Neural progenitor cell (in vitro differentiated cells): ENCODE results near the gene UGT1A6.

ENCODE experiments used
- CTCF ChIP-seq: fragments of 200-600 bp; sonication (generic); IDR thresholded peaks from 2 replicates; pipeline ENCODE4 v1.5.1; 2017; ENCODE audit warnings: antibody characterized with exemption, mild to moderate bottlenecking
- EZH2 ChIP-seq: fragments of 200-600 bp; sonication (generic); IDR thresholded peaks from 2 replicates; pipeline ENCODE4 v1.6.1; 2017; ENCODE audit warnings: antibody characterized with exemption, mild to moderate bottlenecking, moderate library complexity
- EZH2phosphoT487 ChIP-seq: fragments of 200-600 bp; sonication (generic); IDR thresholded peaks from 2 replicates; pipeline ENCODE4 v1.6.1; 2017; ENCODE audit warnings: antibody characterized with exemption

- TF ChIP-seq CTCF (no peak), EZH2 (no peak), EZH2phosphoT487 (no peak)
Observed at GRCh38 chr2:233764761-233765160, 72.1 kb downstream of the UGT1A6 start.
